ENCODE measurements around the gene ASB8. TPM values are rescaled to one million over a fixed set of nuclear protein-coding genes. Genes with fewer than 3 reads are reported as not detected.

The ASB8 gene
- total RNA-seq, 4 donors from 2014 or later, result 32.1 to 40.9 (median 36.2) TPM

- Histone ChIP-seq H3K4me3 (no peak overlapping the region), H3K27ac (replicated peaks in 1 of 4) (no peak overlapping the region), H3K4me1 (peaks cover 4 to 8% (median 7%) of the 10 kb centered on the region in 4 donors), H3K36me3 (no peaks in the 10 kb centered on the region), H3K27me3 (peaks cover 0 to 47% (median 6%) of the 10 kb centered on the region in 4 donors), H3K9me3 (no peaks in the 10 kb centered on the region)
- TF ChIP-seq CTCF (IDR thresholded peaks at IDR 0.05) (no peak), EP300 (IDR thresholded peaks at IDR 0.05) (no peak)
- intact Hi-C loops (cut with DNase I), result no loop called here
- 67% methylated on average over 4 of the region's 4 CpGs for WGBS
- DNase-seq (ENCODE audit: extremely low spot score), result no peak
Measured at GRCh38 chr12:48177982-48178381, 20.7 kb upstream of the ASB8 start.

GRCh38 chr12:48176417-48176751, 19.1 kb upstream of the ASB8 start:
- no peak overlapping the region for H3K4me3 ChIP-seq
- H3K9me3 ChIP-seq, result no peaks in the 10 kb centered on the region
- TF ChIP-seq POLR2AphosphoS5 (IDR thresholded peaks at IDR 0.05) (no peak), POLR2A (IDR thresholded peaks at IDR 0.05; ENCODE audit: low read depth) (no peak), CTCF (IDR thresholded peaks at IDR 0.05) (no peak), EP300 (IDR thresholded peaks at IDR 0.05) (no peak)
- H3K27me3 ChIP-seq, result peaks cover 0 to 31% (median 4%) of the 10 kb centered on the region in 4 donors
- intact Hi-C loops (cut with DNase I), result no loop called here
- no peaks in the 10 kb centered on the region for H3K4me1 ChIP-seq
- no peak for DNase-seq (ENCODE audit: extremely low spot score)
- H3K36me3 ChIP-seq, result no peaks in the 10 kb centered on the region
- no peak overlapping the region for H3K27ac ChIP-seq (replicated peaks in 1 of 4)

- H3K4me1 ChIP-seq, result no peaks in the 10 kb centered on the region
- no peaks in the 10 kb centered on the region for H3K9me3 ChIP-seq
- no peak overlapping the region for H3K27ac ChIP-seq (replicated peaks in 1 of 4)
- WGBS, result 59% methylated on average over 3 of the region's 3 CpGs
- DNase-seq (ENCODE audit: extremely low spot score), result no peak
- TF ChIP-seq CTCF (IDR thresholded peaks at IDR 0.05), result no peak
- TF ChIP-seq POLR2A (IDR thresholded peaks at IDR 0.05; ENCODE audit: low read depth), result no peak
- no peak for TF ChIP-seq POLR2AphosphoS5 (IDR thresholded peaks at IDR 0.05)
- TF ChIP-seq EP300 (IDR thresholded peaks at IDR 0.05), result no peak
- H3K36me3 ChIP-seq, result no peaks in the 10 kb centered on the region
- intact Hi-C loops (cut with DNase I), result no loop called here
- no peak overlapping the region for H3K4me3 ChIP-seq
- H3K27me3 ChIP-seq, result peaks cover 0 to 25% (median 1%) of the 10 kb centered on the region in 4 donors
Measured at GRCh38 chr12:48175613-48176416, 18.5 kb upstream of the ASB8 start.

- Histone ChIP-seq H3K27me3 (peaks cover 0 to 23% (median 0%) of the 10 kb centered on the region in 4 donors), H3K27ac (replicated peaks in 1 of 4) (no peak overlapping the region), H3K36me3 (no peaks in the 10 kb centered on the region), H3K4me3 (no peak overlapping the region), H3K9me3 (no peaks in the 10 kb centered on the region), H3K4me1 (no peaks in the 10 kb centered on the region)
- intact Hi-C loops (cut with DNase I), result no loop called here
- TF ChIP-seq CTCF (IDR thresholded peaks at IDR 0.05) (no peak), POLR2AphosphoS5 (IDR thresholded peaks at IDR 0.05) (no peak), EP300 (IDR thresholded peaks at IDR 0.05) (no peak), POLR2A (IDR thresholded peaks at IDR 0.05; ENCODE audit: low read depth) (no peak)
- no peak for DNase-seq (ENCODE audit: extremely low spot score)
- WGBS, result 86% methylated on average over 17 of the region's 19 CpGs
Measured at GRCh38 chr12:48169011-48169410, 11.7 kb upstream of the ASB8 start.

All from esophagus muscularis mucosa (tissue), 4 donors.